Medulla oblongata (tissue), 1 donor: ENCODE results near the gene EVPL.
"Not testable (repeated sequence)": the region's sequence is repeated elsewhere in the genome, so short reads cannot be mapped to it uniquely, and the experiment has no call there.

Source experiments
- DNase-seq: peaks from one replicate; pipeline ENCODE4 v3.0.0-alpha.2; 2015; ENCODE audit errors: extremely low spot score

The EVPL gene

DNA sequence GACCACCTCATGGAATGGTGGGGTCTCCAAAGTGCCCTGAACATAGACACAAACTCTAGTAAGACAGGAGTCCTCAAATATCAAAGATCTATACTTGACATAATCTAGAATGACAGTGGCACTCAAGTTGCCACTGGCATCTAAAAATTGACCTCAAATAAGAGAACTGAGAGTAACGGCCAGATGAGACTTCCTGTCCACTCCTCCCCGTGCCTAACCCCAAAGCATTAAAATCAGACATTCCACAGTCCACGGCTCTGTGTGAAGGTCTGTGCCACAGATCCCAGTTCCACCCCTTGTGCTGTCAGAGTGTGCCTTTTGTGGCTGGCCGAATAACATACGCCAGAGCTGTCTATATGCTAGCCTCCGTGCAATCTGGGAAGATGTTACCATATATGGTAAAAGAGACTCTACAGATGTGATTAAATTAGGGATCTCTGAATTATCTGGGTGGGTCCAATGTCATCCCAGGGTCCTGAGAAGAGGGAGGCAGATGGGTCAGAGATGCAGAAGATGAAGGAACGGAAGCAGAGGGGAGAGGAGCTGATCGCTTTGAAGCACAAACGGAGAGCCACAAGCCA, 21.0 kb upstream of the EVPL start:
- DNase-seq, result peak; percentile 9

DNA sequence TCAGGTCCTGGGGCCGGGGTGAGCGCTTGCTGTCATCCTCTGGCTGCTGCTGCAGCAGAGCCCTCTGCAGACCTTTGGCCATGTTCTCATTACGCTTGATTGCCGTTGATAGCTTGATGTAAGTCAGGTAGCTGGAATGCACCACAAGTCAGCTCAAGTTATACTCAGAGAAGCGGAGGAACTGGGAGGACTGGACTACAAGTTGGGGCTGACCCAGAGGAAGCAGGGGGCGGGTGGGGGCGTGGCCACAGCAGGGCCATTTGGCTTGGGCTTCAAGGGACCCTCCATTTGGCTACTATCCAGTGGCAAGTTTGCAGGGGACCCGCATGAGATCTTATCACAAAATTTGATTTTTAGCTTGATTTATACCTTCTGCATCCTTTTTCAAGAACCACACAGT, 19.0 kb upstream of the EVPL start:
- DNase-seq, result no peak

DNA sequence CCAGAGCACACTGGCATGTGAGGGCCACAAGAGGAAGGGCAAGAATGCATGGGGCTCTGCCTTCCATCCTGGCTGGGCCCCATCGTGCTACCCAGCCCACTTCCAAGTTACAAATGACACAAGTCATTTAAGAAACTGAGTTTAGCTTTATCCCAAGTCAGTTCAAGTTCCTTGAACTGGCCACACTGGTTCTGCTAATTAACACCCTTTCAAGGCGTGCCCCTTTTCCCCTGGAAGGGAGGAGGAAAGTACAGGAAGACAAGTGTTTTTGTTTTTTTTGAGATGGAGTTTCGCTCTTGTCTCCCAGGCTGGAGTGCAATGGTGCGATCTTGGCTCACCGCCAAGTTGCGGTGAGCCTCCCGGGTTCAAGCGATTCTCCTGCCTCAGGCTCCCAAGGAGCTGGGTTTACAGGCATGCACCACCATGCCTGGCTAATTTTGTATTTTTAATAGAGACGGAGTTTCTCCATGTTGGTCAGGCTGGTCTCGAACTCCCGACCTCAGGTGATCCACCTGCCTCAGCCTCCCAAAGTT, 17.4 kb upstream of the EVPL start:
- DNase-seq, result not testable (repeated sequence)

DNA sequence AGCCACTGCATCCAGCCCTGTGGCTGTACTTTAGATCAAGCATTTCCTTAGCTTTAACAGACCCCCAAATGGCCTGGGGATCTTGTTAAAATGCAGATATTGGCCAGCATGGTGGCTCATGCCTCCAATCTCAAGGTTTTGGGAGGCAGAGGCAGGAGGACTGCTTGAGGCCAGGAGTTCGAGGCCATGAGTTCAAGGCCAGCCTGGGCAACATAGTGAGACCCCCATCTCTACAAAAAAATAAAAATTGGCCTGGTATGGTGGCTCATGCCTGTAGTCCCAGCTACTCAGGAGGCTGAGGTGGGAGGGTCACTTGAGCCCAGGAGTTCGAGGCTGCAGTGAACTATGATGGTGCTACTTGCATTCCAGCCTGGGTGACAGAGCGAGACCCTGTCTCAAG, 15.8 kb upstream of the EVPL start:
- DNase-seq, result not testable (repeated sequence)

DNA sequence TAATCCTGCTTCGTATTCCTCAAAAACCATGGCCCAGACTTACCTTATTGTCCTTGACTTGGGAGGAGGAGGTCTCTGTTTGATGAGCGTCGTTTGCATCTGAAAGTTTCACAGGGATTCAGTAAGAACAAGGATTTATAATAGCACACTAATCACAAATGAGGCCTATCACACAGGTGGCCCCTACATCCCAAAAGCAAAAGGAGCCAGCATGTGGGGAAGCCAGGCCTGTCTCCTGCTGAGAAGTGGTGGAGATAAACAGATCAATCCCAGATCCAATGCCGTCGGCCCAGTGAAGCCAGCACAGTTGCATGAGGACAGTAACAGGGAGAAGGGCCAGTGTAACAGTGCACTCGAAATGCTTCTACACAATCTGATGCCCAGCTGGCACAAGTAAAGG, 13.3 kb upstream of the EVPL start:
- no peak for DNase-seq

DNA sequence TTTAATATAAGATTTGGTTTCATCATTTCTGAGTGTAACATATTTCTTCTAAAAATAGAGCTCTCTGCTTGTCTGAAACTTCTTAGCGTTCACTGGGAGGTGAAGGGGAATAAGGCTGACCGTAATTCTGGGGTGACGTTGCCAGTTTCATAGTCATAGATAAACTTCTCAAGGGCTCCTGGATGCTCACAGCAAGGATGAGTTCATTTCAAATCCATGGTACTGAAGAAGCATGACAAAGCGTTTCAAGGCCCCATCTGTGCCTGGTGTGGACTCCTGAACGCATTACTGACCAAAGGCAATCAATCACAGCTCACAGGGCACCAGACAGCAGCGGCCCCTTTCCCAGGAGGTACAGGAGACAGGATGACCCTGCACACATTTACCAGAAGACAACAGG, 12.0 kb upstream of the EVPL start:
- no peak for DNase-seq

DNA sequence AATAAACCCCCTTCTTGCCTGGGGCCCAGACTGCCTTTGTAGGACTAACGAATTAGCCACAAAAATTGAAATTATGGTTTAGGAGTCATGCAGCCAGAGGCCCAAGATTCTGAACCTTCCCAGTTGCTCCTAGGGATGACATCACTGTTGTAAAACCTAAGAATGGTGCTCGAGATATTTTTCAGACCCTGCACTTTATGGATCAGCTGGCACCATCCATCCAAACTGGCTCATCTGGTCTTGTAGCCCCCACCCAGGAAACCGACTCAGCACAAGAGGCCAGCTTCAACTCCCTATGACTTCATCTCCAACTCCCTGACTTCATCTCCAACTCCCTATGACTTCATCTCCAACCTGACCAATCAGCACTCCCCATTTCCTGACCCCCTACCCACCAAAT, 10.9 kb upstream of the EVPL start:
- no peak for DNase-seq

DNA sequence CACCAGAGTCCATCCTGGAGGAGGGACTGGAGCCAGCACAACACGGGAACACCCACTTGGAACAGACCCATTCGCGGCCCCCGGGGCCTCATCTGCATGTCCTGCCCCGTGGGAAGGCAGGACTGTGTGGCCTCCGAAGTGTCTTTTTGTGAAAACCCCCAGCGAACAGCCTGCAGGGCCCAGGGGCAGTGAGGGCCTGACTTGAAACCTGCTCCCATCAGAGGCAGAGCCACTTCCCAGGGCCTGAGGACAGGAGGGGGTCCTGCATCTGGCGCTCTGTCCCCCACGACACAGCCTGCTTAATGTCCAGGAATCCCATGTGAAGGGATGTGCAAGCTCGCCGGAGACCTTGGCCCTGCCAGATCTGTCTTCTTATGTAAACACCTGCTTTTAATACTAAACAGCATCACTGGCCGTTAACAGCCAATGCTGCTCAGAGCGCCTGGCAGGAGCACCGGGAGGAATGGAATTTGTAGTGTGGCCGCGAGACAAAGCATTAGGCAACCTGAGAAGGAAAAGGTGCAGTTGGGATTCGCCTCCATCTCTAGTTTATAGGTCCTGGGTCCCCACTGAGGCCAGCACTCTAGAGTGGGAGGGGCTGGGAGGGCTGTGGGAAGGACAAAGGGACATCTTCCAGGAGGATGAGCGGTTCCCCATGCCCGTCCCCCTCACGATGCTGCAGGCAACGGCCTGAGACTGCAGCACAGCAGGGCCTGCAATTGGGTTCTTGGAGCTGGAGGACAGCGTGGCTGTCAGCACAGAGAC, 9.6 kb upstream of the EVPL start:
- no peak for DNase-seq

DNA sequence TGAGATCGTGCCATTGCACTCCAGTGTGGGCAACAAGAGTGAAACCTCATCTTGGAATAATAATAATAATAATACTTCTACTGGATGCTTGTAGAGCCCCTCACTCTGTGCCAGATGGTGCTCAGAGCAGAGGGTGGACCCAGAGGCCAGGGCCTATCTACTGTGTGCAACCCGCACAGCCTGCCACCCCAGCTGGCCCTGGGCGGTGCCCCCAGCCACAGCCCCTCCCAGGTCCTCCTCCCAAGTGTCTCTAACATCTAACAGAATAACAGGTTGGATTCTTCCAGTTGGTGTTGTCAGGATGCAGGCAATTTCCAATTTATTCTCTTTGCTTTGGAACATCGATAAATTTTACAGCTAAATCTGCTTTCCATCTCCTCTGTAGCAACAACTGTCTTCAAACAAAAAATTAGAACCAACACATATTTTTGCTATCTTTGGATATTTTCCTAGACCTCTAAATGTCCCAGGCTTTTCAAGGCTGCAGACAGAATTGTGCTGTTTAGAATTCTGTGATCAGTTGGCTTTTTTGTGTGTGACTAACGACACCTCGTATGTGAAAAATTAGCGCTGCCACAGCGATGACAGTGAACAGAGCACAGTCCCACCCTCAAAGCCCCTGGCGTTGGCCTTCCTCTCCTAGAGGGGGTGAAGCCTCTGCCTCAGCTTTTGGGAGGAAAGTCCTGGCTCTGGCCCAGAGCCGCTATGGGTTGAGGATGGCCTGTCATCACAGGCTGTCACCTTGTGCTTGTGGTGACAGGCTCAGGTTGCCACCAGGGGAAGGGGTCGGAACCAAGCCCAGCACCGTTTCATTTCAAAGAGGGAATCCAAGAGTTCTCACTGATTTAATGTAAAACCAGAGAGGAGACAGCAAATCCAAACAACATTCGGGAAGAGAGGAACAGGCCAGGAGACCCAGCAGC, 7.6 kb upstream of the EVPL start:
- no peak for DNase-seq

DNA sequence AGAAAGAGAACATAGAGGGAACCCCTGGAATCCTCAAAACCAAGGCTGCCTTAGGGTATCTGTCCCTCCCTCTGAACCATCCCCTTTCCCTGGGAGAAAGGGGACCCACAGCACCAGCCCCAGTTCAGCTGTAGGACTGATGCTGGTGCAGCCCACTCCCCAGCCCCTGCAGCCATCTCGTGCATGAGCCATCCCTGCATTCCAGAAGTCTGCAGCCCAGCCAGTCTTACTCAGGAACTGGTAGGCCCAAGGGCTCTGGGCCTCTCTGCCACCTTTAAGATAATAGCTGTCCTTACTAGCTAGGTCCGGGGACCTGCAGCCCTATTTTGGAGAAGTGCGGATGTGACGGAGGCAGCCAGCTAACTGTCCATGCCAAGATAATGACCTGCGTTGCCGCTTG, 6.0 kb upstream of the EVPL start:
- DNase-seq, result no peak

DNA sequence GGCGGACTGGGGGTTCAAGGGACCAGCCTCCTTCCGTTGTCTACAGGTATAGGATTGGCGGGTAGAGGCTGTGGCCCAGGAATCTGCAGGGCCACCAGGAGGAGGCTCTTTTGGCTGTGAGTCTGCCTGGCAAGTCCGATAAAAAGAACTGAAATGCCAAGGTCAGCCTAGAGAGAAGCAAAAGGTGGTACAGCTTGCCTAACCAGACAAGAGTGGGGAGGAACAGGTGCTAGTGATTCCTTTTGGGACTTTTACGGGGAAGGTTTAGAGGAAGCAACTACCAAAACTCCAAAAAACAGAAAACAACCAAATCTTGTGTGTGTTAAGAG, 5.6 kb upstream of the EVPL start:
- DNase-seq, result no peak

DNA sequence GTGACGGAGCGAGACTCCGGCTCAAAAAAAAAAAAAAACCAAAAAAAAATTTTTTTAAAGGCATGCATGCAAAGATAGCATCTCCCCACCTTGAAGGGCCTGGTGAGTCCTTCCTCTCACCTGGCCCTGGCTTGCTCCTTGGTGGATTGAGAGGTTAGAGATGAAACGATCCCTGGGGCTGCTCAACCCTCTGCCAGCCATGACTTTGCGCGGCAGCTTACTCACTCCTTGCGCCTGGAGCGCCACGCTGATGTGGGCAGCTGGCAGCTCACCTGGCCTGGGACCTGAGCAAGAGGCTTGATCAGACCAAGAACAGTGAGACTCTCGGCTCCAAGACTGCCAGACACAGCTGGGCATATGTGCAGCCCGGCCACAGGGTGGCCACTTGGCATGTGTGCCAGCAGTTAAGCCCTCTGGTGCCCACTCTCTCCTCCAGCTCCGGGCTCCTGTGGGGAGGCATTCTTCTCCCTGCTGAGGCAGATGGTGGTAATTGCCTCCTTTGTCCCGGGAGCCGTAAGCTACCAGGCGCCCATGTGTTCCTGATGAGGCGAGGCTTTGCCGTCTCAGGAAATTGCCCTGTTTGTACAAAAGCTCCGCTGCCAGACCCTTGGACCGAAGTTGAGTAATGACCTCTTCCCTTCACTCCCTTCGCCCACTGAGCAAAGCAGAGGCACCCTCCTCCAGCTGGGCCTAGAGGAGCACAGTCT, 5.1 kb upstream of the EVPL start:
- DNase-seq, result no peak

DNA sequence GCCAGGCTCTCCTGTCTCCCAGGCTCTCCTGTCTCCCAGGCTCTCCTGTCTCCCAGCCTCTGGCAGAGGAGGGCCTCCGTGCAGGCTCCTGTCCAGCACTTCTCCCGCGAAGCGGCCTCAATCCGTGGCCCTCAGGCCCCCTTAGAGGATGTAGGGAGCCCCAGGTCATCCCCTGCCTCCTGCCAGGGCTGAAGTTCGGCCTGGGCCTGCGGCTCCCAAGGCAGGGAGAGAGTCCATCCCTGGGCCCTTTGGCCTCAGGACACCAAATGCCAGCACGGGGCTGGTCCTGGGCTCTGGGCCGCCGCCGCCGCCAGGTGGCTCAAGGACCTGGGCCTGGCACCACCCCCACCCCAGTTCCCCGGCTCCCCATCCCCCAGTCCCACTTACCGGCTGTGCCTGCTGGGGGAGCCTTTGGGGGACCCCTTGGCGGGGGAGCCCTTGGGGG, 370 bp downstream of the EVPL start:
- DNase-seq, result no peak

DNA sequence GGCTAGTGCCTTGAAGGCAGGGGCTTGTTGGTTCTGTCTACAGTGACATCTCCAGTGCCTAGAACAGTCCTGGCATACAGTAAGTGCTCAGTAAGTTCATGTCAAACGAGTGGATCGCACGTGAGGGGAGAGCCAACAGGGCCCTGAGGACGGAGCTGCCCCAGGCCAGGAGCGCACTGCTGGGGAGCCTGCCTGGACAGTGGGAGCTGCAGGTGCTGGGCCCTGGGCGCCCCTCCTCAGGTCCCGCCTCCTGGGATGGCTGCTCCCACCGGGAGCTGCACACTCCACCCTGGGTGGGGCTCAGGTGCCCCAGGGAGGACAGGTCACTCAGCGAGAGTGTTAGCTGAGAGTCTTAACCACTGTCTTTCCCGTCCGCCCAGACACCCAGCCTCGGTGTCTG, 1.8 kb downstream of the EVPL start:
- DNase-seq, result no peak

DNA sequence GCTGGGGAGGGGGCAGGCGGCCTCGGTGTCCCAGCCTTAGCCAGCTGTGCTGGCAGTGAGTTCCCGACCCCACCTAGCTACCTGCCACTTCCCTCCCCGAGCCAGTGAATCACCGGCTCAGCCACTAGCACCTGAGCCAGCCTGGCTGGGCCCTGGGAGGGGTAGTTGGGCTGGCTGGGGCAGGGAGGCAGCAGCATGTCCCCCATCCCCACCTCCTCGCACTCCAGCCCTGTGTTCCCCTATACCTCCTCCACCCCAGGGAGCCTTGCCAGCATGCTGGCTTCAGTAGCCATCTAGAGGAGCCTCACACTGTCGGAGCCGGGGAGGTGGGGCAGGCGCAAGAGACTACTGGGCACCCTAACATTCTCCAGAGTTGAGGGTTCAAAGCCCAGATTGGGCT, 2.8 kb downstream of the EVPL start:
- no peak for DNase-seq

DNA sequence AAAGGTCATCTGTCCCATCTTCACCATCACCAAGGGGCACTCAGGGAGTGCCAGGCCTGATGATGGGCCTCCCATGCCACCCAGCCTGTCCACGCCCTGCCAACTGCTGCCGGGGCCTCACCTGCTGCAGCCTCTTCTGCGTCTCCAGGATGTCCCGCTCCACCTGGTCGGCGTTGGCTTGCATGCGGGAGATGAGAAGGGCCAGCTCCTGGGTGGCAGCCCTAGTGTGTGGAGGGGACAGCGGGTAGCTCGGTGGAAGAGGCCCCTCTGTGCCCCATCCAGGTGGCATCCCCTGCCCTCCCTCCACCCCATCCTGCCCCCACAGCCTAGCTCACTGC, 3.2 kb downstream of the EVPL start:
- DNase-seq, result no peak

DNA sequence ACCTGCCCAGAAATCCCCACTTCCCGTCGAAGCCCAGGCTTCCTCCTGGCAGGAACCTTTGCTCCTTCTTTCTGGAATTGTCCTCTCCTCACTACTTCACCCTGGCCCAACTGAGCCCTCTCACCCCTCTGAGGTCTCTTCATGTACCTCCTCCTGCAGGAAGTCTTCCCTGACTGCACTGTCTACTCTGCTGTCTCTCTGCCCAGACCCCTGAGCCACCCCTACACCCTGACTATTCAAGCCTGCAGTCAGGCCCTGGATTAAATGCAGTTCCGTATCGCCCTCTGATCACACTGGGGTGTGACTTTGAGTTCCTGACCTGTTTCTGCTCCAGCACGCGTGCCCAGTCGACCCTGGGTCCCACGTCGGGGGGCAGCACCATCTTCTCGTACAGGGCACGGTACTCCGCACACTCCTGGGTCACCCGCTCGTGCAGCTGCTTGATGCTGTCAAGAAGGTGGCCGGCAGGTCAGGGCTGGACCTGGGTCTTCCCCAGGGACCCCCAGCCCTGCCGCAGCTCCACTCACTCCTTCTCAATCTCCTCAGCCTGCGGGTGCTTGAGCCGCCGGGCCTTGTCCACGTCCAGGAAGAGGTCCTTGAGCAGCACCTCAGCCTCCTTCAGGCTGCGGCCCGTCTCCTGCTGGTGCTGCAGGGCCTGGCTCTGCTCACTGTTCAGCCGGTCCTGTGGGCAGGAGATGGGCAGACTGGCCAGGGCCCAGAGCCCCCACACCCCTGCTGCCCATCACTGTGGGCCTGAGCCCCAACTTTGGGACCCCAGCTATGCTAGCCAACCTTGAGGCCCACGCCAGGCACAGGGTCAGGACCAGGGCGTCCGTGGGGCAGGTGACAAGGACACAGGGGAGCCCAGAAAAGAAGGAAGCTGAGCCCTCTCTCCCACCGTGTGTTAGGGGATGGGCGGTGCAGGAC, 3.9 kb downstream of the EVPL start:
- no peak for DNase-seq

DNA sequence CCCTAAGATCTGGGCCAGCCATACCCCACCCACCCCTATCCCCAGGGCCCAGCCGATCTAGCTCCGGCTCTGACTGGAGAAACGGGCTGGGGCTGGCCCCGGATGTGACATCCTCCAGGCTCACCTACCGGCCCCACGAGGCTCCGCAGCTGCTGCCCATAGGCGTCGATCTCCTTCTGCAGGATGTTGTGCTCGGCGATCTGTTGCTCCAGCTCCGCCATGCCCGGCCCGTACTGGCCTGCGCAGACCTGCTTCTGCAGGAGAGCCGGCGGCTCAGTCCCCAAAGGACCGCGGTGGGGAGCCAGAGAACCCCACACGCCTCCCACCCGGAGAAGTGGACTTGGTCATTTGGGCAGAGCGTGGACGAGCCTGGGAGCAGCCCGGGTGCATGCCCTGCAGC, 4.8 kb downstream of the EVPL start:
- no peak for DNase-seq

DNA sequence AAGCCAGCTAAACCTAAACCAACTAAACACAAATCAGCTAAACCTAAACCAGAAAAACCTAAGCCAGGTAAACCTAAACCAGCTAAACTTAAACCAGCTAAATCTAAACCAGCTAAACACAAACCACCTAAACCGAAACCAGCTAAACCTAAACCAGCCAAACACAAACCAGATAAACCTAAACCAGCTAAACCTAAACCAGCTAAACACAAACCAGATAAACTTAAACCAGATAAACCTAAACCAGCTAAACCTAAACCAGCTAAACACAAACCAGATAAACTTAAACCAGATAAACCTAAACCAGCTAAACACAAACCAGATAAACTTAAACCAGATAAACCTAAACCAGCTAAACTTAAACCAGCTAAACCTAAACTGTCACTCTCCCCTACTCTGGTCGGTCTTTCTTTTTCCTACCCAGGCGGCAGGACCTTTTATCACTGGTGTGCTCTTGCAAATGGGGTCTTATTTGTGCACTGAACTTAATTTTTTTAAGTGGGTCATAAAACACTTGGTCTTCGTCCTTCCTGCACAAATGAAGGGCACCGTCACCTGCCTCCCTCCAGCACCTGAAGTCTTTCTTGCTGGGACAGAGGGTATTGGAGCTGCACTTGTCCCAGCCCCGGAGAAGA, 7.2 kb downstream of the EVPL start:
- DNase-seq, result no peak

DNA sequence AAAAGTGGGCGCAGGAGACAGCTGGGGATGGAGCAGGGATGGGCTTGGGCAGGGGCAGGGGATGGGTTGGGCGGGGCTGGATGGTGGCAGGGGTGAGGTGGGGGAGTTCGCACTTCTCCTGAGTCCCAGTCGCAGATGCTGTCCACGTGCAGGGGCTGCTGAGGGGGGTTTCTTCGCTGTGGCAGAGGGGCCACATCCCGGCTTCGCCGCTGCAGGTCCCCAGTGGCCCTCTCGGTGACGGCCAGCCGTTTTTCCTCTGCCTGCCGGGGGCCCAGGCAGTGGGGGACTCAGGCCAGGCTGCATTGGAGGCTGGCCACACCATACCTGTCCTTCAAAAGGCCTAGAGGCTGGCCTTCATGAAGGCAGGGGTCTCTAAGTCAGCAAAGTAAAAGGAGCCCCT, 8.3 kb downstream of the EVPL start:
- no peak for DNase-seq

DNA sequence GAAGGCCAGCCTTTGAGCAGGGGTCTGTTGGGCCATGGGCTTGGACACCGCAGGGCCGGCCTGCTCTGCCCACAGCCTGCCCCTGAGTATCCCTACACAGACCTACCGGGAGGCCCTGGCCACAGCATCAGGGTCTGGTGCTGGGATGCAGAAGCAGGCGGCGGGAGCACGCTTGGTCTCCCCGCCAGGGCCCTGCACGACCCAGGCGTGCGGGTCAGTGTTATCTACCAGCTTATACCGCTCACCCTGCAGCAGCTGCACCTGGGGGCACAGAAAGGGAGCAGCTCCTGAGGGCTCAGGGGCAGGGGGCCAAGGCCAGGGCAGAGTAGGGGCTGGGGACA, 8.8 kb downstream of the EVPL start:
- DNase-seq, result no peak
